ENCODE data around the gene R3HDM2. TPM values are rescaled to one million over a fixed set of nuclear protein-coding genes. Genes with fewer than 3 reads are reported as not detected.

The R3HDM2 gene
- total and polyA plus RNA-seq, 2 donors (not counting 1 experiment from before 2014, with no cell fraction given) = 21.3 to 22.8 TPM

DNA sequence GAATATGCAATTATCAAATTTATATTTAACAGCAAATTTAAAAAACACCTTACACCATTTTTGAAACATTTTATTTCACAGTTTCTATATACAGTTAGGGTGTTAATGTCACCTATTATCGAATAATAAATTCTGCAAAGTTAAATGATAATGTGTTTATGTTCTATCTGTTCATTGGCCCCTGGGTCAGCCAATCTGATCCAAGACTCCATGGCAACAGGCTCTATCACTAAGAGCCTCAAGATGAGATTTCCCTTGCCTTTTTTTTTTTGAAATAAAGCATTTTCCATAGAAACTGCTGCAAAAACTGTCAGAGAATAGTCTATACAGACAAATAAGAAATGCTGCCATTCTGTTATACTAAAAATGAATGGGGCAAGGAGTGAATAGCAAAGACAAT, 96.6 kb downstream of the R3HDM2 start:
- H2AFZ ChIP-seq (ENCODE audit: low read length) = no peak overlapping the region
- no peaks in the 10 kb centered on the region for H3K4me1 ChIP-seq (ENCODE audit: control insufficient read depth, extremely low read depth, insufficient read depth, low read length)
- no peak overlapping the region for H3K27ac ChIP-seq (ENCODE audit: insufficient read depth, low read length)
- H3K79me2 ChIP-seq (ENCODE audit: control insufficient read depth, insufficient read depth, low read length) = no peaks in the 10 kb centered on the region
- H3K4me3 ChIP-seq (replicated peaks in 1 of 4; ENCODE audit: control extremely low read depth in 1 of 4, insufficient read depth in 1 of 4, low read depth in 3 of 4, low read length in 4 of 4) = no peak overlapping the region
- H3K9ac ChIP-seq (ENCODE audit: insufficient read depth, low read length) = no peak overlapping the region
- H3K4me2 ChIP-seq (ENCODE audit: extremely low read depth, insufficient read depth, low read length) = no peak overlapping the region
- H3K36me3 ChIP-seq (ENCODE audit: control insufficient read depth, insufficient read depth, low read length) = no peaks in the 10 kb centered on the region
- H3K27me3 ChIP-seq (ENCODE audit: control insufficient read depth, insufficient read depth, low read length) = no peaks in the 10 kb centered on the region
- no peak for DNase-seq (ENCODE audit: low read depth in 2 of 2)
- no peaks in the 10 kb centered on the region for H3K9me3 ChIP-seq (ENCODE audit: control insufficient read depth, insufficient read depth, low read depth, low read length)
- TF ChIP-seq, protein P1, sequence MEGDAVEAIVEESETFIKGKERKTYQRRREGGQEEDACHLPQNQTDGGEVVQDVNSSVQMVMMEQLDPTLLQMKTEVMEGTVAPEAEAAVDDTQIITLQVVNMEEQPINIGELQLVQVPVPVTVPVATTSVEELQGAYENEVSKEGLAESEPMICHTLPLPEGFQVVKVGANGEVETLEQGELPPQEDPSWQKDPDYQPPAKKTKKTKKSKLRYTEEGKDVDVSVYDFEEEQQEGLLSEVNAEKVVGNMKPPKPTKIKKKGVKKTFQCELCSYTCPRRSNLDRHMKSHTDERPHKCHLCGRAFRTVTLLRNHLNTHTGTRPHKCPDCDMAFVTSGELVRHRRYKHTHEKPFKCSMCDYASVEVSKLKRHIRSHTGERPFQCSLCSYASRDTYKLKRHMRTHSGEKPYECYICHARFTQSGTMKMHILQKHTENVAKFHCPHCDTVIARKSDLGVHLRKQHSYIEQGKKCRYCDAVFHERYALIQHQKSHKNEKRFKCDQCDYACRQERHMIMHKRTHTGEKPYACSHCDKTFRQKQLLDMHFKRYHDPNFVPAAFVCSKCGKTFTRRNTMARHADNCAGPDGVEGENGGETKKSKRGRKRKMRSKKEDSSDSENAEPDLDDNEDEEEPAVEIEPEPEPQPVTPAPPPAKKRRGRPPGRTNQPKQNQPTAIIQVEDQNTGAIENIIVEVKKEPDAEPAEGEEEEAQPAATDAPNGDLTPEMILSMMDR (conservative IDR thresholded peaks at IDR 0.05 in 1 of 2, IDR thresholded peaks at IDR 0.05 in 1 of 2; ENCODE audit: low read depth in 1 of 2, low read length in 2 of 2) = no peak
- no peak for TF ChIP-seq EZH2 (IDR thresholded peaks at IDR 0.05; ENCODE audit: low read length, missing control alignments)
- no peaks in the 10 kb centered on the region for H4K20me1 ChIP-seq (ENCODE audit: control insufficient read depth, extremely low read depth, insufficient read depth, low read length)

DNA sequence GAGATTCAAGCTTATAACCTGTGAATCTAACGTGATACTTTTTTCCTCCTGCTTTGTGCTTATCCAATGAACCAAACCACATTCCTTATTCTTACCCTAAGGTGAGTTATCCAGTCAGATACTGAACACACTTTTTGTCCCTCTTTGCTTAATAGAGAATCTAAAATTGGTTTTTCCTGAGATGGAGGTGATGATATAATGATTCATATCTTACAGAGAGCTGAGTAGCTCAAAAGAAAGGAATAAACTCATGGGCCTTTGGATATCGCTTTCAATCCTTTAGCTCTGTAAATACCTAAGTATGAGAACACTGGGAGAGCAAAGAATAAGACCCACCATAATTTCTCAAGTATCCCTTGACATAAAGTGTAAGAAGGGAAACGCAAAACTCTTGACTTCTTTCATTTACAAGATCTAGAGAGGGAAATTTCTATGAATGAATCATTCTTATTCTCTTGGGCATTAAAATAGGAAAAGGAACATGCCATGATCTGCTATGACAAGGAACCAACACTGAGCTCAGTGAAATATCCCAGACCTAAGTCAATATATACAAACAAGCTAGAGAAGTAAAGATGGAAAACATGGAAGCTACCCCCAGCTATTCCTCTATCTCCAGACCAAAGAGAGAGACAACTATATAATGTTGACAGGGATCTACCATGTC, 98.1 kb downstream of the R3HDM2 start:
- Histone ChIP-seq H4K20me1 (ENCODE audit: control insufficient read depth, extremely low read depth, insufficient read depth, low read length) (no peaks in the 10 kb centered on the region), H2AFZ (ENCODE audit: low read length) (no peak overlapping the region), H3K27ac (ENCODE audit: insufficient read depth, low read length) (no peak overlapping the region), H3K4me3 (replicated peaks in 1 of 4; ENCODE audit: control extremely low read depth in 1 of 4, insufficient read depth in 1 of 4, low read depth in 3 of 4, low read length in 4 of 4) (no peak overlapping the region), H3K27me3 (ENCODE audit: control insufficient read depth, insufficient read depth, low read length) (no peaks in the 10 kb centered on the region), H3K4me1 (ENCODE audit: control insufficient read depth, extremely low read depth, insufficient read depth, low read length) (no peaks in the 10 kb centered on the region), H3K9ac (ENCODE audit: insufficient read depth, low read length) (no peak overlapping the region), H3K79me2 (ENCODE audit: control insufficient read depth, insufficient read depth, low read length) (no peaks in the 10 kb centered on the region), H3K9me3 (ENCODE audit: control insufficient read depth, insufficient read depth, low read depth, low read length) (no peaks in the 10 kb centered on the region), H3K4me2 (ENCODE audit: extremely low read depth, insufficient read depth, low read length) (no peak overlapping the region), H3K36me3 (ENCODE audit: control insufficient read depth, insufficient read depth, low read length) (no peaks in the 10 kb centered on the region)
- DNase-seq (ENCODE audit: low read depth in 2 of 2) = peak in 1 of 2 donors; percentile 35
- TF ChIP-seq EZH2 (IDR thresholded peaks at IDR 0.05; ENCODE audit: low read length, missing control alignments) = no peak
- TF ChIP-seq, protein P1 (conservative IDR thresholded peaks at IDR 0.05 in 1 of 2, IDR thresholded peaks at IDR 0.05 in 1 of 2; ENCODE audit: low read depth in 1 of 2, low read length in 2 of 2) = no peak

DNA sequence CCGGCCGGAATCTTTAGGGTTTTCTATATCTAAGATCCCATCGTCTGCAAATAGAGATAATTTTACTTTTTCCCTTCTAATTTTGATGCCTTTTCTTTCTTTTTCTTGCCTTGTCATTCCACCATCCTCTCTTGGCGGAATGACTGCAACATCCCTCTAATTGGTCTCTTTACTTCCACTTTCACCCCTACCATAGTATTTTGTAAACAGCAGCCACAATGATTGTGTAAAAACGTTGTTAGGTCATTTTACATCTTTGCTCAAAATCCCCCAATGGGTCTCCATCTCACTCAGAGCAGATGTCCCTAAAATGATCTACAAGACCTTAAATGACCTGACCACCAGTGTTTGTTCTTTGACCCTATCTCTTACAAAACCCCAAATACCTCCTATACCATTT, 99.9 kb downstream of the R3HDM2 start:
- H3K9me3 ChIP-seq (ENCODE audit: control insufficient read depth, insufficient read depth, low read depth, low read length) = no peaks in the 10 kb centered on the region
- H3K27me3 ChIP-seq (ENCODE audit: control insufficient read depth, insufficient read depth, low read length) = no peaks in the 10 kb centered on the region
- H3K36me3 ChIP-seq (ENCODE audit: control insufficient read depth, insufficient read depth, low read length) = no peaks in the 10 kb centered on the region
- H3K4me2 ChIP-seq (ENCODE audit: extremely low read depth, insufficient read depth, low read length) = no peak overlapping the region
- no peaks in the 10 kb centered on the region for H3K79me2 ChIP-seq (ENCODE audit: control insufficient read depth, insufficient read depth, low read length)
- H3K9ac ChIP-seq (ENCODE audit: insufficient read depth, low read length) = no peak overlapping the region
- no peak overlapping the region for H3K4me3 ChIP-seq (replicated peaks in 1 of 4; ENCODE audit: control extremely low read depth in 1 of 4, insufficient read depth in 1 of 4, low read depth in 3 of 4, low read length in 4 of 4)
- H4K20me1 ChIP-seq (ENCODE audit: control insufficient read depth, extremely low read depth, insufficient read depth, low read length) = no peaks in the 10 kb centered on the region
- no peak for DNase-seq (ENCODE audit: low read depth in 2 of 2)
- no peak overlapping the region for H2AFZ ChIP-seq (ENCODE audit: low read length)
- no peak for TF ChIP-seq EZH2 (IDR thresholded peaks at IDR 0.05; ENCODE audit: low read length, missing control alignments)
- TF ChIP-seq, protein P1 (conservative IDR thresholded peaks at IDR 0.05 in 1 of 2, IDR thresholded peaks at IDR 0.05 in 1 of 2; ENCODE audit: low read depth in 1 of 2, low read length in 2 of 2) = no peak
- H3K4me1 ChIP-seq (ENCODE audit: control insufficient read depth, extremely low read depth, insufficient read depth, low read length) = no peaks in the 10 kb centered on the region
- no peak overlapping the region for H3K27ac ChIP-seq (ENCODE audit: insufficient read depth, low read length)

Measured in fibroblast of lung (primary cell).